WTC11 (cell line): ENCODE measurements around the gene ALK. TPM values are rescaled to one million over a fixed set of nuclear protein-coding genes. Genes with fewer than 3 reads are reported as not detected.

Source experiments
- ATAC-seq: fragments of 200-7000 bp; cut with Tn5 transposase; 2 replicates; pipeline ENCODE4 v1.10.0; 2021; ENCODE audit warnings: mild to moderate bottlenecking, moderate library complexity
- CTCF ChIA-PET: fragments of 300-600 bp; sonication (Branson Sonifier 250); formaldehyde crosslinking; loops from one replicate; lab custom pipeline; 2021; ENCODE audit warnings: antibody characterized with exemption; lab: Charles Lee
- POLR2A ChIA-PET: fragments of 350-600 bp; sonication (Branson Sonifier 250); formaldehyde crosslinking; loops from one replicate; lab custom pipeline; 2021; ENCODE audit warnings: antibody characterized with exemption; lab: Charles Lee
- DNase-seq: peaks from one replicate; pipeline ENCODE4 v3.0.0; 2021; ENCODE audit warnings: low spot score
- H3K27ac Mint-ChIP-seq: 2 replicates; pipeline ENCODE4 v1.8.0; 2021; ENCODE audit warnings: mixed read lengths
- H3K27me3 Mint-ChIP-seq: 2 replicates; pipeline ENCODE4 v1.8.0; 2021; ENCODE audit warnings: low read depth, mild to moderate bottlenecking, moderate library complexity, mixed read lengths
- H3K36me3 Mint-ChIP-seq: 2 replicates; pipeline ENCODE4 v1.8.0; 2021; ENCODE audit warnings: mixed read lengths
- H3K4me1 Mint-ChIP-seq: 2 replicates; pipeline ENCODE4 v1.8.0; 2022; ENCODE audit warnings: mixed read lengths
- H3K4me3 Mint-ChIP-seq: 2 replicates; pipeline ENCODE4 v1.8.0; 2021; ENCODE audit warnings: mild to moderate bottlenecking, moderate library complexity, mixed read lengths
- H3K9me3 Mint-ChIP-seq: 2 replicates; pipeline ENCODE4 v1.8.0; 2021; ENCODE audit warnings: mixed read lengths
- CBFB ChIP-seq: sonication (generic); formaldehyde crosslinking; IDR thresholded peaks from 2 replicates; pipeline ENCODE4 v1.8.1; 2022; ENCODE audit warnings: mild to moderate bottlenecking, low read depth, missing genetic modification reagents
- CREB1 ChIP-seq: sonication (generic); formaldehyde crosslinking; IDR thresholded peaks from 2 replicates; pipeline ENCODE4 v1.8.0; 2023; ENCODE audit warnings: mild to moderate bottlenecking, missing genetic modification reagents
- CREM ChIP-seq: sonication (generic); formaldehyde crosslinking; IDR thresholded peaks from 2 replicates; pipeline ENCODE4 v1.8.1; 2022; ENCODE audit warnings: mild to moderate bottlenecking, missing genetic modification reagents, moderate library complexity
- E2F4 ChIP-seq: sonication (generic); formaldehyde crosslinking; IDR thresholded peaks from 2 replicates; pipeline ENCODE4 v1.8.1; 2022; ENCODE audit warnings: low read depth, mild to moderate bottlenecking, moderate library complexity, missing genetic modification reagents, borderline replicate concordance
- EMX1 ChIP-seq: fragments of 250-450 bp; sonication (Bioruptor Pico); IDR thresholded peaks from 2 replicates; pipeline ENCODE4 v1.8.0; 2021; ENCODE audit warnings: mild to moderate bottlenecking
- ERG ChIP-seq: fragments of 250-450 bp; sonication (Bioruptor Pico); IDR thresholded peaks from 2 replicates; pipeline ENCODE4 v1.8.0; 2021; ENCODE audit warnings: mild to moderate bottlenecking
- HMGXB4 ChIP-seq: sonication (generic); formaldehyde crosslinking; IDR thresholded peaks from 2 replicates; pipeline ENCODE4 v1.8.1; 2023; ENCODE audit warnings: mild to moderate bottlenecking, moderate library complexity, missing genetic modification reagents
- JAZF1 ChIP-seq: fragments of 250-450 bp; sonication (Bioruptor Pico); IDR thresholded peaks from 2 replicates; pipeline ENCODE4 v1.9.0; 2021; ENCODE audit warnings: moderate library complexity, mild to moderate bottlenecking, inconsistent platforms
- NR1H2 ChIP-seq: sonication (generic); formaldehyde crosslinking; IDR thresholded peaks from 2 replicates; pipeline ENCODE4 v1.9.0; 2021; ENCODE audit warnings: mild to moderate bottlenecking, moderate library complexity, missing genetic modification reagents
- OVOL2 ChIP-seq: fragments of 250-450 bp; sonication (Bioruptor Pico); IDR thresholded peaks from 2 replicates; pipeline ENCODE4 v1.9.0; 2021; ENCODE audit warnings: mild to moderate bottlenecking, borderline replicate concordance
- PREB ChIP-seq: sonication (generic); formaldehyde crosslinking; IDR thresholded peaks from 2 replicates; pipeline ENCODE4 v1.8.1; 2022; ENCODE audit warnings: mild to moderate bottlenecking, missing genetic modification reagents, moderate library complexity, borderline replicate concordance
- PRRX2 ChIP-seq: fragments of 250-450 bp; sonication (Bioruptor Pico); IDR thresholded peaks from 2 replicates; pipeline ENCODE4 v1.8.0; 2021; ENCODE audit warnings: mild to moderate bottlenecking
- SMAD3 ChIP-seq: sonication (generic); formaldehyde crosslinking; IDR thresholded peaks from 2 replicates; pipeline ENCODE4 v1.8.0; 2022; ENCODE audit warnings: missing genetic modification reagents, mild to moderate bottlenecking, borderline replicate concordance
- SOX15 ChIP-seq: fragments of 250-450 bp; sonication (Bioruptor Pico); IDR thresholded peaks from 2 replicates; pipeline ENCODE4 v1.9.0; 2021; ENCODE audit warnings: mild to moderate bottlenecking
- SP1 ChIP-seq: sonication (generic); formaldehyde crosslinking; conservative IDR thresholded peaks from 2 replicates; pipeline ENCODE4 v1.8.1; 2022; ENCODE audit warnings: missing genetic modification reagents
- TCF7 ChIP-seq: sonication (generic); formaldehyde crosslinking; IDR thresholded peaks from 2 replicates; pipeline ENCODE4 v1.8.0; 2022; ENCODE audit warnings: mild to moderate bottlenecking, low read depth, missing genetic modification reagents, moderate library complexity
- ZNF219 ChIP-seq: sonication (generic); formaldehyde crosslinking; IDR thresholded peaks from 2 replicates; pipeline ENCODE4 v1.8.0; 2023; ENCODE audit warnings: missing genetic modification reagents, mild to moderate bottlenecking, borderline replicate concordance
- ZNF281 ChIP-seq: sonication (generic); formaldehyde crosslinking; IDR thresholded peaks from 2 replicates; pipeline ENCODE4 v1.8.0; 2023; ENCODE audit warnings: mild to moderate bottlenecking, missing genetic modification reagents
- ZNF416 ChIP-seq: fragments of 250-450 bp; sonication (Bioruptor Pico); IDR thresholded peaks from 2 replicates; pipeline ENCODE4 v1.9.0; 2021; ENCODE audit warnings: mild to moderate bottlenecking, inconsistent platforms
- total RNA-seq: library from RNA; stranded (reverse); gene quantifications from 3 replicates; pipeline ENCODE4 v1.2.3, GENCODE V29; 2021
- TF ChIP-seq, protein P1 (sequence below): fragments of 250-450 bp; sonication (Bioruptor Pico); IDR thresholded peaks from 2 replicates; pipeline ENCODE4 v1.9.0; 2021; ENCODE audit warnings: mild to moderate bottlenecking
- TF ChIP-seq, protein P2 (sequence below): sonication (generic); formaldehyde crosslinking; IDR thresholded peaks from 2 replicates; pipeline ENCODE4 v1.8.1; 2023; ENCODE audit warnings: mild to moderate bottlenecking, missing genetic modification reagents, moderate library complexity
- TF ChIP-seq, protein P3 (sequence below): sonication (generic); formaldehyde crosslinking; IDR thresholded peaks from 2 replicates; pipeline ENCODE4 v1.8.0; 2022; ENCODE audit warnings: mild to moderate bottlenecking, missing genetic modification reagents

The ALK gene
- total RNA-seq, 1 experiment from 2014 or later: not detected

DNA sequence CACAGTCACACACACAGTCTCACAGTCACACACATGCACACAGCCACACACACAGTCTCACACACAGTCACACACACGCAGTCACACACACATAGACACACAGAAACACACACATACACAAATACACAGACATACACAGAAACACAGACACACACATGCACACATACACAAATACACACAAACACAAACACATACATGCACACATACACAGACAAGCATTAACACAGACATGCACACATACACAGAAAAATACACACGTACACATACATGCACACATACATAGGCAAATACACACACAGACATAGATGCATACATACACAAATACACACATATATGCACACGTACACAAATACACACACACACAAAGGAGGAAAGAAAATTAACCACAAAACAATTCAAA, 150.5 kb downstream of the ALK start (continued):
- TF ChIP-seq, protein P1, sequence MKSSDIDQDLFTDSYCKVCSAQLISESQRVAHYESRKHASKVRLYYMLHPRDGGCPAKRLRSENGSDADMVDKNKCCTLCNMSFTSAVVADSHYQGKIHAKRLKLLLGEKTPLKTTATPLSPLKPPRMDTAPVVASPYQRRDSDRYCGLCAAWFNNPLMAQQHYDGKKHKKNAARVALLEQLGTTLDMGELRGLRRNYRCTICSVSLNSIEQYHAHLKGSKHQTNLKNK (CRISPR knock-in tag): no peak

GRCh38 chr2:29769847-29770246, 151.5 kb downstream of the ALK start:
- Mint-ChIP-seq H3K9me3 (no peaks in the 10 kb centered on the region), H3K36me3 (no peaks in the 10 kb centered on the region), H3K4me3 (no peak overlapping the region), H3K4me1 (no peaks in the 10 kb centered on the region; the same call in 1 of the 2 replicates), H3K27ac (no peak overlapping the region), H3K27me3 (no peaks in the 10 kb centered on the region)
- ChIA-PET POLR2A (no interaction called here), CTCF (no interaction called here)
- DNase-seq (no peak), ATAC-seq (no peak)
- TF ChIP-seq CREM (no peak), SMAD3 (no peak), JAZF1 (CRISPR knock-in tag) (no peak), CBFB (CRISPR knock-in tag) (no peak), E2F4 (CRISPR knock-in tag) (no peak), SOX15 (CRISPR knock-in tag) (no peak), ZNF219 (CRISPR knock-in tag) (no peak), PREB (CRISPR knock-in tag) (no peak), CREB1 (no peak), ERG (CRISPR knock-in tag) (no peak), TCF7 (CRISPR knock-in tag) (no peak), HMGXB4 (no peak), PRRX2 (CRISPR knock-in tag) (no peak)

- POLR2A ChIA-PET: no interaction called here
- no peaks in the 10 kb centered on the region for H3K36me3 Mint-ChIP-seq
- TF ChIP-seq EMX1 (CRISPR knock-in tag) (no peak), ZNF416 (CRISPR knock-in tag) (no peak), ZNF281 (CRISPR knock-in tag) (no peak), SP1 (CRISPR knock-in tag) (no peak), NR1H2 (CRISPR knock-in tag) (no peak), OVOL2 (no peak)
- TF ChIP-seq, protein P2, sequence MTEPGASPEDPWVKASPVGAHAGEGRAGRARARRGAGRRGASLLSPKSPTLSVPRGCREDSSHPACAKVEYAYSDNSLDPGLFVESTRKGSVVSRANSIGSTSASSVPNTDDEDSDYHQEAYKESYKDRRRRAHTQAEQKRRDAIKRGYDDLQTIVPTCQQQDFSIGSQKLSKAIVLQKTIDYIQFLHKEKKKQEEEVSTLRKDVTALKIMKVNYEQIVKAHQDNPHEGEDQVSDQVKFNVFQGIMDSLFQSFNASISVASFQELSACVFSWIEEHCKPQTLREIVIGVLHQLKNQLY: no peak
- TF ChIP-seq, protein P3, sequence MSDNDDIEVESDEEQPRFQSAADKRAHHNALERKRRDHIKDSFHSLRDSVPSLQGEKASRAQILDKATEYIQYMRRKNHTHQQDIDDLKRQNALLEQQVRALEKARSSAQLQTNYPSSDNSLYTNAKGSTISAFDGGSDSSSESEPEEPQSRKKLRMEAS: no peak
- TF ChIP-seq, all 79 proteins: peak for 0
These were observed 153.6 kb downstream of the ALK start for GRCh38 chr2:29767606-29768335.

More at GRCh38 chr2:29767606-29768335, 153.6 kb downstream of the ALK start:
- Mint-ChIP-seq H3K27me3 (no peaks in the 10 kb centered on the region), H3K4me1 (no peaks in the 10 kb centered on the region; the same call in 1 of the 2 replicates), H3K9me3 (no peaks in the 10 kb centered on the region), H3K4me3 (no peak overlapping the region), H3K27ac (no peak overlapping the region)
- CTCF ChIA-PET: no interaction called here
- no peak for DNase-seq
- ATAC-seq: no peak
